GM19043 (cell line): ENCODE measurements around the gene CYP4V2.
"Not testable (repeated sequence)": the region's sequence is repeated elsewhere in the genome, so short reads cannot be mapped to it uniquely, and the experiment has no call there.

Source experiments
- ATAC-seq: cut with Tn5 transposase; IDR thresholded peaks from one replicate; pipeline ENCODE4 v1.9.1; 2021; ENCODE audit warnings: low read depth; ENCODE audit not compliant: unreplicated experiment

CYP4V2 gene

DNA sequence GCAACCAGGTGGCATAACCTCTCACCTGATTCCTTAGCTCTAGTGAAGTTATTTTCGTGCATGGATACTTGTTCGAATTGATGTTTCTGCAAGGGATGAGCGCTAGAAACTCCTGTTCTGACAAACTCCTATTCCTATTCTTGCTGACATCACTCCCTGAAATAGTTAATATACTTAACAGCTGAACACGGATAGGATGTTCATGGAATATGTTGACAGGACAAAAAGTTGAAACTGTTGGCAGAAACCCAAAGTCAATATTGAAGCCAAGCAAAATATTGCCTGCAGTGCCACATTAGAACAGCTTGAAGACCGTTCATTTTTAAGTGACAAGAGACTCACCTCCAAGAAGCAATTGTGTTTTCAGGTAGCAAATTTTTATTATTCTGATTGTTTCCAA lies 35.9 kb downstream of the CYP4V2 start, which contains the start of gene KLKB1:
Gene KLKB1, plus strand, starts transcription at position 287 of the 400 bp plus-strand sequence. CDS start 689 bp downstream, outside the sequence.
- no peak for ATAC-seq

- no peak for ATAC-seq
Observed at GRCh38 chr4:186227744-186228513, 36.6 kb downstream of the CYP4V2 start.

GRCh38 chr4:186228514-186228894 lies 37.1 kb downstream of the CYP4V2 start:
- ATAC-seq = no peak

DNA sequence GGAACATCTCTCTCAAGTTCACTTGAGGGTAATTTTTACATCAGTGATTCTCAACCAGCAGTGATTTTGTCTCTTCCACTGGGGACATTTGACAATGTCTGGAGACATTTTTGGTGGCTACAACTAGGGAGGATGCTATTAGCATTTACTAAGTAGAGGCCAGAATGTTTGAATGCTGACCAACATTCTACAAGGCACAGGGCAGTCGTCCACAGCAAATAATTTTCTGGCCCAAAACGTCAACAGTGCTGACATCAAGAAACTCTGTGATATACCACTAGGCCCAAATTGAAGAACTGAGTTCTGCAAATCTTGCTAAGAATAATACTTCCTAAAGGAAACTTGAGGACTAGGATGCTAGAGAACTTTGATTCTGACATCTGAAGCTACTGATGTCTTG lies 43.0 kb downstream of the CYP4V2 start:
- ATAC-seq = no peak

DNA sequence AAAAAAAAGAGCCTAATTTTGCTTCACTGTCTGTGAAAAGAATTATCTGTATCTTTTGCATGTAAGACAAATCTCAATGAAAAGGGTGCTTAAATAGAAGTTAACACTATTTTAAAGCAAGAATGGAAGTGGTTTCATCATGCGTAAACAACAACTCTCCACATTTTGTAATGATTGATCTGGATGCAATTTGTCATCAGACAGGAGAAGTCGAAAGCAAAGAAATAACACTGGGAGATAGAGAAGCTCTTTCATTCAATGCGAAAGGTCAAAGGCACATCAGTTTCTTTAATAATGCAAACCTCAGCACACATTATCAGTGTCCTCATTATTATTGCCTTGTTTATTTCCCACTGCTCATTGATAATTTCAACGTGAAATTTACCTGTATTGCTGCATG lies 44.8 kb downstream of the CYP4V2 start:
- ATAC-seq = no peak

- ATAC-seq = no peak
Observed at GRCh38 chr4:186240452-186240847, 49.1 kb downstream of the CYP4V2 start.

DNA sequence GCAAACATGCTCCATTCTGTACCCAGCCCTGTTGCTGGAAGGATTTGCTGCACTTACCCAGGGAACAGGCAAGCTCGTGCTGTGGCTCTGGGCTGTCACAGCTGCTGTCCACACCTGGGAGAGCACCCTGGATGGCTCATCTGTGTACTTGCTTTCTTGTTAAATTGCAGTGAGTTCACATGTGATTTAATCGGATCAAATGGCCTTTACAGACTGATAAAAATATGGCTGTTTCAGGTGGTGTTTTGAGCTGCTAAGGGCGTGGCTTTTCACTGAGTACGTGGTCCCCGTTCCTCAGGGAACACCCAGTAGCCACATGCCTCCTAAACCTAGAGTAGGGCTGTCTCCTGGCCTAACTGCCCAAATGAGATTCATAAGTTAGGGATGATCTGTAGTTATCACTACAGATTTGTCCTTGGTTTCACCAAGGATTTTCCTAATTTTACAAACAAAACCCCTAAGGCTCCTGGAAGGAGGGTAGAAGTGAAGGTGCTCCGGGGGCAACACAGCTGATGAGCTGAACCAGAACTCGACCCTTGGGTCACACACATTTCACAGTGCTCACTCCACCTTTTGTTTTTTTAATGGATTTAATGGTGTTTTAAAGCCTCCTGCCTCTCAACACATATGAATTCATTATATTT lies 49.6 kb downstream of the CYP4V2 start:
- no peak for ATAC-seq

DNA sequence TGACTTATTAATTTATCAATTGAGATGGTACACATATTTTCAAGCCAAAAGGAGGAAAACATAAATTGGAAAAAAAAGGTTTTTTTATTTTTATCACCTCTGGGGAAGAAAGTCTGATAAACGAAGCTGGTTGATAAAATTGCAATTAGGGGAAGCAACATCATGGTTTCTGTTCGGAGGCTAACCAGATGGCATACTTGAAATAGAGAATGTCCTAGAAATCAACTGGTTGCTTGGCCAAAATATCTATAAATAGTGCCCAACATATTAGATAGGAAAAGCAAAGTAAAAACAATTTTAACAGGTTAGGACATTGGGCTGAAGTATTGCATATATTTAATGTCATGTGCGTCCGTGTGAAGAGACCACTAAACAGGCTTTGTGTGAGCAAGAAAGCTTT lies 50.2 kb downstream of the CYP4V2 start:
- ATAC-seq = no peak

DNA sequence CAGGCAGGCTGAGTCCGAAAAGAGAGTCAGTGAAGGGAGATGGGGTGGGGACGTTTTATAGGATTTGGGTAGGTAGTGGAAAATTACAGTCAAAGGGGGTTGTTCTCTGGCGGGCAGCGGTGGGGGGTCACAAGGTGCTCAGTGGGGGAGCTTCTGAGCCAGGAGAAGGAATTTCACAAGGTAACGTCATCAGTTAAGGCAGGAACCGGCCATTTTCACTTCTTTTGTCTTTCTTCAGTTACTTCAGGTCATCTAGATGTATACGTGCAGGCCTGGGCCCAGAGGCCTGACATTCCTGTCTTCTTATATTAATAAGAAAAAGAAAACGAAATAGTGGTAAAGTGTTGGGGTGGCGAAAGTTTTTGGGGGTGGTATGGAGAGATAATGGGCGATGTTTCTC lies 50.7 kb downstream of the CYP4V2 start:
- not testable (repeated sequence) for ATAC-seq

GRCh38 chr4:186243331-186243730 lies 52.0 kb downstream of the CYP4V2 start:
- no peak for ATAC-seq

DNA sequence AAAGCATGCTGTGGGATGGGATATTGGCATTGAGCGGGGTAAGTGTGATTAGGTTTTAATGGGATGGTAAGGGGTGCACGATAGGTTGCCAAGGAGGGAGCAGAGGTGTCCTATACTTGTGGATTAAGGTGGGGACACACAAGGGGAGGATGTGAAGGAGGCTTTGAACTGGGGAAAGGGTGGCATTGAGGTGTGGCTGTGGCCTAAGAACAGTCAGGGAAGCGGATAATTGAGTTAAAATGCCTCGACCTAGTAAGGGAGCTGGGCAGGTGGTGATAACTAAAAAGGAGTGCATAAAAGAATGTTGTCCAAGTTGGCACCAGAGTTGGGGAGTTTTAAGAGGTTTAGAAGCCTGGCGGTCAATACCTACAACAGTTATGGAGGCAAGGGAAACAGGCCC lies 53.5 kb downstream of the CYP4V2 start:
- ATAC-seq = no peak

DNA sequence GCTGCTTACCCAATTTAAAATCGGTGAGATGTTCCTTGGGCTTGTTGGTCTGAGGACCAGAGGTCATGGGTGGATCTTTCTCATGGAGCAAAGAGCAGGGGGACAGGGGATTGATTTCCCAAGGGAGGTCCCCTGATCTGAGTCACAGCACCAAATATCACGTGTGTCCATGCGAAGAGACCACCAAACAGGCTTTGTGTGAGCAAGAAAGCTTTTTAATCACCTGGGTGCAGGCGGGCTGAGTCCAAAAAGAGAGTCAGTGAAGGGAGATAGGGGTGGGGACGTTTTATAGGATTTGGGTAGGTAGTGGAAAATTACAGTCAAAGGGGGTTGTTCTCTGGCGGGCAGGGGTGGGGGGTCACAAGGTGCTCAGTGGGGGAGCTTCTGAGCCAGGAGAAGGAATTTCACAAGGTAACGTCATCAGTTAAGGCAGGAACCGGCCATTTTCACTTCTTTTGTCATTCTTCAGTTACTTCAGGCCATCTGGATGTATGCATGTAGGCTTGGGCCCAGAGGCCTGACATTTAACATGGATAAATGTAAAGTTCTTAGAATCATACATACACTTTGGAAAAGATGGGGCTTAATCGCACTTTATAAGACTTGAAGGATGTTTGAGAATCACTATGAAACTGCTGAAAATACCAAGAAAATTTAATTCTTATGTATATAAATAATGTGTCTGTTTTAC lies 55.8 kb downstream of the CYP4V2 start:
- ATAC-seq = not testable (repeated sequence)

DNA sequence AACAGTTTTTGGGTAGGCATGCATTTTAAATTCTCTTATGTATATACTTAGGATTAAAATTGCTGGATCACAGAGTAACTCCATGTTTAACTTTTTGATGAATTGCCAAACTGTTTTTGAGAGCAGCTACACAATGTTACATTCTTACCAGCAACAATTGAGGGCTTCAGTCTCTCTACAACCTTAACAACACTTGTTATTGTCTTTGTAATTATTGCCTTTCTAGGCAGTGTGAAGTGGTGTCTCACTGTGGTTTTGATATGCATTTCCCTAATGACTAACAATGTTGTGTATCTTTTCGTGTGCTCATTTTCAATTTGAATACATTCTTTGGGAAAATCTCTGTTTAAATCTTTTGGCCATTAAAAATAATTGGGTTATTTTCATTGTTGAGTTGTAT lies 57.3 kb downstream of the CYP4V2 start:
- ATAC-seq = no peak

DNA sequence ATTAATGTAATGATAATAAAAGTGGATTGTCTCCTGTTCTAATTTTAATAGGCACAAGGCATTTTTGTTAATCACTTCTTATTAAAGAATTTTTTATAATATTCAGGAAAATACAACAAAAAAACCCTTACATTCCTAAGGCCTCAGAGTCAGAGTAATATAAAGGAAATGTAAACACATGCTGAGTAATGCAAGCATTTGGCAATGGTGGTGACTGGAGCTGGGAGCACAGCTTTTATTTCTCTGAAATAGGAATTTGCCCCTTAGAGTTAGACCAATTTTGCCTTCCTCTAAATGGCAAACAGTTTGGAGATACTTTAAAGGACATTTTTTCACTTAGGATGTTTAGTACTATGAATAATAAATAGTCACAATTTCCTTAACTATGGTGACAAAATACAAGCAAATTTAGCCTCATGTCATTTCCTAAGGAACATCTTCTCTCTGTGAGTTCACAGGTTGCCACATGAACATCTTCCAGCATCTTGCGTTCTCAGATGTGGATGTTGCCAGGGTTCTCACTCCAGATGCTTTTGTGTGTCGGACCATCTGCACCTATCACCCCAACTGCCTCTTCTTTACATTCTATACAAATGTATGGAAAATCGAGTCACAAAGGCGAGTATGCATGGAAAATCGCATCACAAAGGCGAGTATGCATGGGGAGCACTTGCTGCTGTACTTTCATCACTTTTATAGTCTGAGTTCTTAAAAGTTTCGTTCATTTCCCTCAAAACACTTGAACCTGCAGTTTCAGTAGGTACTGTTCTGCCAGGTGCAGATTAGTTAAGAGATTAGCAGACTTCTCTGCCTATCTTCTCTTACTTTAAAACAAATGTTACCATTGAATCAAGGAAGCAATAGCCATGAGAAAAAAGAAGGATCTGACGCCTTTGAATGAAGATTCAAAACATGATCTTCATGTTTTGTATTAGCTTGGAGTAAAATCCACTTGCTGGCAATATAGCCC lies 58.7 kb downstream of the CYP4V2 start:
- ATAC-seq = no peak

GRCh38 chr4:186250760-186251159 lies 59.4 kb downstream of the CYP4V2 start:
- no peak for ATAC-seq

DNA sequence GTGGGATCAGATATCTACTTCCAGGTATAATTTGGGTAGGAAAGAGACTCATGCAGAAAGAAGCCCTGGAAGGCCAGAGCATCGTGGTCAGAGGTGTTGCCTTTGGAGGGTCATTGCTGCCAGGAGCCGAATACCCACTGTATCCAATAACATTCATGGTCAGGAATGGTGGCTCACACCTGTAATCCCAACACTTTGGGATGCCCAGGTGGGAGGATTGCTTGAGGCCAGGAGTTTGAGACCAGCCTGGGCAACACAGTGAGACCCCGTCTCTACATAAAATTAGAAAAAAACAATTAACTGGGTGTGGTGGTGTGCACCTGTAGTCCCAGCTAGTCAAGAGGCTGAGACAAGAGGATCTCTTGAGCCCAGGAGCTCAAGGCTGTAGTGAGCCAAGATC lies 63.8 kb downstream of the CYP4V2 start:
- ATAC-seq = no peak

DNA sequence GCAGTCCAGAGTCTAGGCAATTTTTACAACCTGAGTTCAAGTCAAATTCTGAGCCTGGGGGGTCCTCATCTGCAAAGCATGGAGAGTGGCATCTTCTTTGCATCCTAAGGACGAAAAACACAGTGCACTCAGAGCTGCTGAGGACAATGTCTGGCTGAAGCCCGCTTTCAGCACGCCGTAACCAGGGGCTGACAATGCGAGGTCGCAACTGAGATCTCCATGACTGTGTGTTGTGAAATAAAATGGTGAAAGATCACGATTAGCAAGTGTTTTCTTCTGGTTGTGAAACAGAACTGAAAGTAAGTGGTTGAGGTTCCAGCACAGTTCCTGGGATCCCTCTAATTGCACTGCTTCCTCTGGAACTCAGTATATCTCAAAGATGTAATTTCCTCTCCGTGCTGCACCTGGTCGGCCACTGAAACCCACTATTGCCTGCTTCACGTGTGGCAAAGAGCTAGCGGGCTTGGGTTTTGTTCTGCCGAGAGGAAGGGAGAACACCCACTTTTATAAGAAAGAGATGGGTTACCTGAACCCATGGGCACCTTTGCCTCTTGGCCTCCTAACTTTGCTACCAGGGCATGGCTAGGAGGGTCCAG lies 66.9 kb downstream of the CYP4V2 start:
- no peak for ATAC-seq

GRCh38 chr4:186260117-186260503 lies 68.7 kb downstream of the CYP4V2 start:
- ATAC-seq = no peak
